DMS53 (cell line): ENCODE results near the gene PTPRN2.

Experiments
- DNase-seq: peaks from one replicate; lab custom pipeline; 2025; lab: John Stamatoyannopoulos, UW

Gene PTPRN2

DNA sequence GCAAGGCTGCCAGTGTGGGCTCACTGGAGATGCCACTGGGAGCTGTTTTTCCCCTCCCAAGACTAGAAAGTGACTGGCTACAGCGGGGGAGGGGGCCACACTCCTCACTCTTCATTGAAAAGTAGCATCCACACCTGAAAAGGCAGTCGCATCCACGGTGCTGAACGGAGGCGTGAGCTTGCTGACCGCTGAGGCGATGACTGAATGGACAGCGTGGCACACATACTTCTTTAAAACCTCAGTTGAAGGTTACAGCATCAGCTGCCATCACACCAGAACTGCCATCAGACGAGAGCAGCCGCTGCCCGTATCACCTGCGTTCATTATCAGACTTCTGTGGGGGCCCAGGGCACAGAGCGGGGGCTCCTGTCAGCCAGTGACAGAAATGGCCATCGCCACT, 923.6 kb downstream of the PTPRN2 start:
- DNase-seq: no peak

- no peak for DNase-seq
Observed at GRCh38 chr7:157662981-157663716, 924.5 kb downstream of the PTPRN2 start.

- DNase-seq: no peak
Observed at GRCh38 chr7:157662110-157662791, 925.4 kb downstream of the PTPRN2 start.

- no peak for DNase-seq
Observed at GRCh38 chr7:157661611-157661975, 926.0 kb downstream of the PTPRN2 start.

GRCh38 chr7:157660971-157661610, 926.5 kb downstream of the PTPRN2 start:
- no peak for DNase-seq

- DNase-seq: no peak
Observed at GRCh38 chr7:157658851-157659412, 928.7 kb downstream of the PTPRN2 start.

DNA sequence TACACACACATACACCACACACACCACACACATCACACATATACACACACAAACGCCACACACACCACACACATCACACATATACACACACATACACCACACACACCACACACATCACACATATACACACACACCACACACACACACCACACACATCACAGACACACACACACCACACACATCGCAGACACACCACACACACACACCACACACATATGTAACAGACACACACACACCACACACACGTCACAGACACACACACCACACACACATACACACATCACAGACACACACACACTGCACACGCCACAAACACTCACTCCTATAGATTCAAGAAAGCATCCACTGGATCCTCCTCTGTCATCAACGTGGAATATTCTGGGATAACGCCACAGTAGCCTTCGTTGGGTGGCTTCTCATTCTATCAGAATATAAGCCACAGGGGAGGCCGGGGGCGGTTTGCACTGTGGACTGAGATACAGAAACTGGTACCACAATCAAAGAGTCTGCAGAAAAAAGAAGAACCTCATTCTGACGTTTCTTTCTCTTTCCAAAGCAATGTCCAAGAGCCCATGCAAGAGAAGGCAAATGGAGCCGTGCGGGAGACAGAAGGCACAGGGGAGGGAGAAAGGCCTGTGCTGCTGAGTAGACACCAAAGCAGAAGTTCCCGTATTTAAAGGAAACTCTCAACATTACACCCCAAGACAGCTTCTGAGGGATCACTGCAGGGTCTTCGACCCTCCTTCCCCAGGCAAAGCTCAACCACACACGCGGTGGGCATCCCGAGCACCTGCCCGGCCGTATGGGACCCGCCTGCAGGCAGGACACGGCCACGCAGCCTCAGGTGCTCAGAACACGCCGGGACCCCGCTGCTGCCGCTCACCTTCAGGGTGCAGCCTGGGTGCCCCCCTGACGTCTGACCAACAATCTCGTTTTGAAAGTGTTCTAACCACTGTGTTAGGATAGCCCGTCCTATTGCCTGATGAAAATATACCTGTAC, 929.6 kb downstream of the PTPRN2 start:
- peak; percentile 20 for DNase-seq

- peak; percentile 82 for DNase-seq
Observed at GRCh38 chr7:157656195-157656769, 931.3 kb downstream of the PTPRN2 start.

DNA sequence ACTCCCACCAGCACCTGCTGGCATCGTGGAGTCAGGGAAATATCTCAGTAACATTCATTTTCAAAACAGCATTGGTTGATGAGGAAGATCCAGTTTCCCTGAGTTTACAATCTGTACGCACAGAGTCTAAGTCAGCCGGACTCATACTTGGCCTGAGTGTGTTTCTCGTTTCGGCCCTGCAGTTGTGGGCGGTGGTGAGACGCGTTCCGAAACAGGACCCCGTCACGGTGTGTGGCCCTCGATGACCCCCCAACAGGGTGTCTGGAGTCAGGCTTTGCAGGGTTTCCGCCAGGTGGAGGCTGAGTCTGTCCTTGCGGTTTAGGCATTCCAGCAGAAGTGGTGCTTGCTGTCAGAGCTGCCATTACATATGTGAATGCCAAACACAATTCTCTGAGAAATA, 933.3 kb downstream of the PTPRN2 start:
- no peak for DNase-seq

GRCh38 chr7:157653827-157654207, 933.8 kb downstream of the PTPRN2 start:
- DNase-seq: no peak

DNA sequence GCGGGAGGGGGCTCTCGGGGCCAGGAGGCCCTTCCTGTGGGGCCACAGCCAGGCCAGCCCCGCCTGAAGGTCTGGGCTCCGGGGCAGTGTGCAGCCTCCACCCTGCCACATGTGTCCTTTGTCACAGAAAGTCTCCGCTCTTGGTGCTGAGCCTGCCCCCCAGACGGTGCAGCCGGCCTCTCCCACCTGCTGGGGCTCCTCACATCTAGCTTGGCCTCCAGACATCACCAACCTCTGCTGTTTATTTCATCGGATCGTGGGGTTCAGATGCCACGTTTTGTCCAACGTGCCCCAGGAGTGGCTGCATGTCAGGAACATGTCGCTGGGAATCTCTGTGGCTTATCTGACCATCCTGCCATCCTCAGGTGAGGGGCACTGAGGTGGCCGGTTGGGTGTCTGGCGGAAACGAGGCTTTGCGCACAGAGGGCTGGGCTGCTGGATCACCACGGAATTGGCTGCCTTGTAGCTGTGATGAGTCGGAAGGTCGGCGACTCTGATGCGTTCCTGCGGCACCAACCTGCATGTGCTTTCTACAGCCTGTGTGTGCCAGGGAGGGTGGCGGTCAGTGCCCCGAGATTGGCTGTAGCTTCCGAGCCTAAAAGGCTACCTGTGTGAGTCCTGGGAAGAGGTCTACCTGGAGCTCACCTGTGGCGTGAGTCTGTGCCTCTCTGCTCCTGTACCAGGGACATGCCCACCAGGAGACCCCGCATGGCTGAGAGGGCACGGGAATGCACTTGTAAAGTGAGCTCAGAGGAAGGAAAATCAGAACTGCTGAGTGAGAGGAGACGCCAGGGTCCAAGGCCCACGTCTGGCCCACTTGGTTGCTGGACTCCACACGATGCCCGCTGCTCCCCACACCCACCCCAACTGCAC, 934.4 kb downstream of the PTPRN2 start:
- DNase-seq: no peak

DNA sequence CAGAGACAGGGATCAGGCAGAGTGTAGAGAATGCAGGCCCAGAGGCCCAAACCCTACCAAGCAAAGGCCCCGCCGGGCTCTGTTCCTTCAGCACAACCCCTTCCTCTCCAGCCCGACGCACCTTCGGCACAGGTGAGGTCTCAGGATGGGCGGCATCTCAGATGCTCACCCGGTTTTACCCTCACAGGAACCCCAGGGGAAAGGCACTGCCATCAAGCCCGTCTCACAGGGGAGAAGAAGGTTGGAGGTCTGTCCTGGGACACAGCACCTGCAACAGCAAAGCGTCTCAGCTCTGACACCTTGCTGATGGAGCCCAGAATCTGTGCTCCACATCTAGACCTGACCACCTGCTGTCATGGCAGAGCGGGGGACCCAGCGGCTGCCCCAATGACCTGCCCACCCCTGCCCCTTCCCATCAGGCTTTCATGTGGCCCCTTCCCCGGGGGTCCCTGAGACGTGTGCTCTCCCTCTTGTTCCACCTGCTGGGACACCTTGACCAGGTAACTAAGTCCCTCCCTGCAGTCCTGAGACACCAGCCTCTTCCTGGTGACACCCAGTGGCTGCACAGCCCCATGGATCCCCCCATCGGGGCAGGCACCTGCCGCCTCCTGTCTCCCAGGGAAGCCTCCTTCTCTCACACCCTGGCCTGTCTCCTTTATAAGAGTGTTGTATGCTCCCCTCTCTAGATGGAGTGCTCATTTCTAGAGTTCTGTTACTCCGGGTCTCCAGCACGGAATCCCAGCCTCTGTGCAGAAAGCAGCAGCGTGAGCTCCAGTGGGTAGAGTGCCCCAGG, 935.3 kb downstream of the PTPRN2 start:
- DNase-seq: no peak

DNA sequence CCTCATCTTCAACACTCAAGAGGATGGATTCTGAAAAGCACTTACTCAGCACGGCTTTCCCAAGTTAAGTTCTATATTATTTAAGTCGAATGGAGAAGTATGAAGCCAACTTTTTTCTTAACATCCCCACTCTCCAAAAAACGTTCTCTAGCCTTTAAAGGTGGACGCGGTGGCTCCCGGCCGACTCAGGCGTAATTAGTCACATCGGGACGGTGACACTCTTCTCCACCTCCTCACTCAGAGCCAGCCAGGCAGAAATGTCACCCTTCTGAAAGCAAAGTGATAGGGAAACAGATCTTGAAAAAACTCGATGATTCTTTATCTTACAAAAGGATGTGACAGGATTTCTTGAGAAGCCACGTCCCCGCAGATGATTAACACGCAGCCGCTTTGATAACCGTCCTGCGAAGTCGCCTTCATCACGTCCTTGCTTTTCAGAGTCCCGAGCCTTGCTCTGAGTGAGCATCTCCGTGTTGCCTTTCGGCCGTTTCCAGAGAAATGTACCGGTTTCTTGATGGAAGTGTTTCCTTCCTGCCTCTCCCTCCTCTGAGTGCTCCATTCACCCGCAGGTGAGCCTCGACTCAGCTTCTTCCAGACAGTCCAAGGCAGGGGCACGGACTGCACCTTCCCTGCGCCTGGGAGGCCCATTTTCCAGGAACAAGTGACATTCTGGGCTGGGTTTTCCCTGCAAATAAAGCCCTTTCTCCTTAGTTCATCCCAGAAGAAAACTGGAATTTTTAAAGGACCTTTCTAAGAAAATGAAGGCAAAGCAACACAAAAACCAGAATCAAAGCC, 936.1 kb downstream of the PTPRN2 start:
- DNase-seq: no peak

- DNase-seq: no peak
Observed at GRCh38 chr7:157650801-157651200, 936.8 kb downstream of the PTPRN2 start.

DNA sequence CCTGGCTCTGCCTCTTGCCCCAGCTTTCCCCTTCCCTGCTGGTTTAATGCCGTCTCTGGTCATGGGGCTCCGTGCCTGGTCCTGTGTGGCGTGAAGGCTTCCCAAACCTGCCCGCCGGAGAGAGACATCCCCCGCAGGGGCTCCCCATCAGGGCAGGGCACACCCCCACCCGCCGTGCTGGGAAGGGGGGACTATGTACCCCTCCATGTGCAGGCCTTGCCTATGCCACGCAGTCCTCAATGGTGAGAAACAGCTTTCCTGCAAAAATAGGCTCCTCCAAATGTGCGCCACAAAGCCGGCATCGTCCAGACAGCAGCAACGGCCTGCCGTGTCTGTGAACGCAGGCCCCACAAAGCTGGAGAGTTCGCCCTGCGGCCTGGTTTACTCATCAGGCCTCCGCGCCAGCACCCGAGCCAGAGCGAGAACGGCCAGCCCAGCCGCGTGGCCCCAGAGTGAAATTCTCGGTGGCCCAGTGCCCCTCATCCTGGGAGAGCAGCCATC, 937.4 kb downstream of the PTPRN2 start:
- no peak for DNase-seq

- no peak for DNase-seq
Observed at GRCh38 chr7:157646551-157646950, 941.1 kb downstream of the PTPRN2 start.

DNA sequence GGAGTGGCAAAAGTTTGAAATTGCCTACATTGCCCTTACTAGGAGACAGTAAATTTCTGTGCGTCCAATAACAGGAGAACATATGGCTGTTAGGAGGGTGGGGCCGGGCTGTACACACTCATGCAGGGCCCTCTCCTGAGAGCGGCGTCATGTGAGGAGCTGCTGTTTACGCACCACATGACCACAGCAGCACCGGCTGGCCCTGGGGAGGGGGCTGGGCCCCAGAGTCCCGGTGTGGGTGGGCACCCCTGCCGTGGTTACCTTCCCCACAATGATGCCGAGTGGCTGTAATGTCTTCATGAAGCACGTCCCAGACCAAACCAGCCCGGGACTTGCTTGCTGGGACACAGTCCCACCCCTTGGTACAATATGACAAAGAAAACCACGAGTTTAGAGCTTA, 942.1 kb downstream of the PTPRN2 start:
- DNase-seq: no peak

DNA sequence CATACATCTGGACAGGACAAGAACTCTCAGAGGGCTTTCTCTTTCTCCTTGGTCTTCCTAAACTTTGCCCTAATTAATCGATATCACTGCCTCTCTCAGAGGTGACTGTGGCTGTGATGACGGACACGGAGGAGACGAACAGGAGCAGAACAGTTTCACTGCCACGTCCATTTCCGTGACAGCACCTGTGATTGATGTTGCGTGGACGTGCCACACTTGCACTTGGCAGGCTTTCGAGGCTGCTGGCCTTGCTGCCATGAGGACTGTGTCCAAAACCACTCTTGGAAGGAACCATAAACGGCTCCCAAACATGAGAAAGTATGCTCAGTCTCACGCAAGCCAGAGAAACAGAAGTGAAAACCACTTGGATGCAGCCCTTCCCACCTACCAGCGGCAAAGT, 942.7 kb downstream of the PTPRN2 start:
- DNase-seq: no peak
